PC-9 (cell line): ENCODE results near the gene PLEKHM2. TPM values are rescaled to one million over a fixed set of nuclear protein-coding genes. Genes with fewer than 3 reads are reported as not detected.

Source experiments
- BruUV-seq: library from RNA; stranded (reverse); fragments of 400-500 nt; replicated peaks from 2 replicates; lab custom pipeline; 2021; lab: Mats Ljungman, UMichigan
- CTCF ChIA-PET: fragments of 300-600 bp; sonication (Branson Sonifier 250); formaldehyde crosslinking; loops from one replicate; lab custom pipeline; 2022; ENCODE audit warnings: antibody characterized with exemption; lab: Charles Lee
- POLR2A ChIA-PET: fragments of 300-600 bp; sonication (Branson Sonifier 250); formaldehyde crosslinking; loops from one replicate; lab custom pipeline; 2022; ENCODE audit warnings: antibody characterized with exemption; ENCODE audit not compliant: unreplicated experiment; lab: Charles Lee
- DNase-seq, 2 experiments: peaks; one replicate each; pipeline versions ENCODE4 v3.0.0 to v3.0.0-alpha.2; 2015 to 2022; ENCODE audit warnings: mixed read lengths in 1 of 2
- H2AFZ ChIP-seq: fragments of 200-600 bp; sonication (generic); 2 replicates; pipeline ENCODE4 v1.8.1; 2017; ENCODE audit warnings: antibody characterized with exemption
- H3F3A ChIP-seq: fragments of 200-600 bp; sonication (generic); 2 replicates; pipeline ENCODE4 v1.8.1; 2017; ENCODE audit warnings: antibody characterized with exemption, mild to moderate bottlenecking, low read depth; ENCODE audit not compliant: insufficient read depth
- H3K27ac ChIP-seq: fragments of 200-600 bp; sonication (generic); 2 replicates; pipeline ENCODE4 v1.6.1; 2016; ENCODE audit warnings: mixed run types
- H3K27me3 ChIP-seq: fragments of 200-600 bp; sonication (generic); 2 replicates; pipeline ENCODE4 v1.6.1; 2016; ENCODE audit warnings: low read depth, mixed run types; ENCODE audit not compliant: insufficient read depth
- H3K36me3 ChIP-seq: fragments of 200-600 bp; sonication (generic); 2 replicates; pipeline ENCODE4 v1.6.1; 2016; ENCODE audit warnings: low read depth, mixed run types
- H3K4me1 ChIP-seq: fragments of 200-600 bp; sonication (generic); replicated peaks from 2 replicates; pipeline ENCODE4 v1.6.1; 2016; ENCODE audit warnings: mixed run types; ENCODE audit not compliant: insufficient read depth
- H3K4me2 ChIP-seq: fragments of 200-600 bp; sonication (generic); 2 replicates; pipeline ENCODE4 v1.6.1; 2017; ENCODE audit warnings: mixed run types
- H3K4me3 ChIP-seq: fragments of 200-600 bp; sonication (generic); 2 replicates; pipeline ENCODE4 v1.6.1; 2016; ENCODE audit warnings: mixed run types
- H3K79me2 ChIP-seq: fragments of 200-600 bp; sonication (generic); 2 replicates; pipeline ENCODE4 v1.6.1; 2017; ENCODE audit warnings: low read depth, mixed run types
- H3K9me2 ChIP-seq: fragments of 200-600 bp; sonication (generic); 2 replicates; pipeline ENCODE4 v1.8.1; 2017; ENCODE audit warnings: mild to moderate bottlenecking; ENCODE audit not compliant: insufficient read depth
- H3K9me3 ChIP-seq: fragments of 200-600 bp; sonication (generic); 2 replicates; pipeline ENCODE4 v1.8.1; 2016; ENCODE audit warnings: low read depth; ENCODE audit not compliant: insufficient read depth
- H4K20me1 ChIP-seq: fragments of 200-600 bp; sonication (generic); 2 replicates; pipeline ENCODE4 v1.8.1; 2017; ENCODE audit not compliant: insufficient read depth
- CTCF ChIP-seq: fragments of 200-600 bp; sonication (generic); conservative IDR thresholded peaks from 2 replicates; pipeline ENCODE4 v1.6.1; 2017; ENCODE audit warnings: mixed run types, antibody characterized with exemption, mild to moderate bottlenecking, moderate library complexity
- EZH2 ChIP-seq: fragments of 200-600 bp; sonication (generic); IDR thresholded peaks from 2 replicates; pipeline ENCODE4 v1.8.0; 2017; ENCODE audit warnings: antibody characterized with exemption, low read depth
- intact Hi-C: fragments of 100-400 bp; cut with micrococcal nuclease; formaldehyde crosslinking; loops from one replicate; pipeline ENCODE4 v1.10.0; 2022; ENCODE audit not compliant: unreplicated experiment
- total RNA-seq: library from RNA; stranded (reverse); gene quantifications from 2 replicates; pipeline ENCODE4 v1.2.3, GENCODE V29; 2021

PLEKHM2 gene
- total RNA-seq, 1 experiment from 2014 or later = 45.9 TPM

- H3K9me2 ChIP-seq = no peaks in the 10 kb centered on the region
- H2AFZ ChIP-seq = no peak overlapping the region
- H3K27me3 ChIP-seq = no peaks in the 10 kb centered on the region
- no peaks in the 10 kb centered on the region for H3K36me3 ChIP-seq
- intact Hi-C loops = no loop called here
- TF ChIP-seq CTCF (no peak), EZH2 (no peak)
- H3K79me2 ChIP-seq = no peaks in the 10 kb centered on the region
- ChIA-PET POLR2A (no interaction called here), CTCF (no interaction called here)
- H3K9me3 ChIP-seq = no peaks in the 10 kb centered on the region
- no peak overlapping the region for H3K4me3 ChIP-seq
- no peak overlapping the region for H3K27ac ChIP-seq
- H3F3A ChIP-seq = no peaks in the 10 kb centered on the region
- H3K4me1 ChIP-seq = no peaks in the 10 kb centered on the region
- no peak for DNase-seq
- no peak overlapping the region for H3K4me2 ChIP-seq
- BruUV-seq = no TSS peak
- H4K20me1 ChIP-seq = no peaks in the 10 kb centered on the region
These were observed 46.3 kb downstream of the PLEKHM2 start for GRCh38 chr1:15730423-15730822.

- no peaks in the 10 kb centered on the region for H3K79me2 ChIP-seq
- no peaks in the 10 kb centered on the region for H4K20me1 ChIP-seq
- ChIA-PET CTCF (no interaction called here), POLR2A (no interaction called here)
- H3K9me2 ChIP-seq = no peaks in the 10 kb centered on the region
- intact Hi-C loops = no loop called here
- BruUV-seq = no TSS peak
- no peak overlapping the region for H3K4me2 ChIP-seq
- no peaks in the 10 kb centered on the region for H3K27me3 ChIP-seq
- H3K4me3 ChIP-seq = no peak overlapping the region
- no peak for DNase-seq
- TF ChIP-seq EZH2 (no peak), CTCF (no peak)
- H3K9me3 ChIP-seq = no peaks in the 10 kb centered on the region
- no peak overlapping the region for H2AFZ ChIP-seq
- H3K36me3 ChIP-seq = no peaks in the 10 kb centered on the region
- no peak overlapping the region for H3K27ac ChIP-seq
- no peaks in the 10 kb centered on the region for H3F3A ChIP-seq
- H3K4me1 ChIP-seq = no peaks in the 10 kb centered on the region
These were observed 46.8 kb downstream of the PLEKHM2 start for GRCh38 chr1:15730936-15731335.

DNA sequence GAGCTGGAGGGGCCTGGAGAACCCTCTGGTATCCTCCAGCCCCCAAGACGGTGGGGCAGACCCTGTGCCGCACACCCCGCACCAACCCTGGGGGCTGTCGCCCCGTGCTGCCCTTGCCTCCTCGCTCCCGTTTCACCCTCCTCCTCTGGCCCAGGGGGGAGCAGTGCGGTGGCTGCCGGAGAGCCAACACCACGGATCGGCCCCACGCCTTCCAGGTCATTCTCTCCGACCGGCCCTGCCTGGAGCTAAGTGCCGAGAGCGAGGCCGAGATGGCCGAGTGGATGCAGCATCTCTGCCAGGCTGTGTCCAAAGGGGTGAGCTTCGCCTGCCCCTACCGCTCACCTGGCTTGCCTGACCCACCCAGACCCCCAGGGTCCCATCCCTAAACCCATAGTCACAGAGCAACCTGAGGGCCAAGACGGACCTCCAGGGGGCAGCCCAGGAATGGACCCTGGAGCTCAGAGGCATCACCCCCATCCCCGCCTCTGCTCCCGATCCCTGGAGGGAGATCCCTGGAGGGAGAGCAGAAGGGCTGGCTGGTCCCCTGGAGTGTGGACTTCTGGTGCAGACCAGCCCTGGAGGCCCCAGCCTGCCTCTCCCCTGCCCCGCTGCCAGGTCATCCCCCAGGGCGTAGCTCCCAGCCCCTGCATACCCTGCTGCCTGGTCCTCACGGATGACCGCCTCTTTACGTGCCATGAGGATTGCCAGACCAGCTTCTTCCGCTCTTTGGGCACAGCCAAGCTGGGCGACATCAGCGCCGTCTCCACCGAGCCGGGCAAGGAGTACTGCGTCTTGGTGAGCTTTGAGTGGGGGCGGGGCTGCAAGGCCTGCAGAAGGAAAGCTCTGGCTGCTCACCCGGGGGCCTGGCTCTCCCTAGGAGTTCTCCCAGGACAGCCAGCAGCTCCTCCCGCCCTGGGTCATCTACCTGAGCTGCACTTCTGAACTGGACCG, 47.9 kb downstream of the PLEKHM2 start:
- Histone ChIP-seq H3K9me2 (no peaks in the 10 kb centered on the region), H3K4me1 (no peaks in the 10 kb centered on the region), H3K9me3 (no peaks in the 10 kb centered on the region), H4K20me1 (no peaks in the 10 kb centered on the region), H2AFZ (no peak overlapping the region), H3K36me3 (no peaks in the 10 kb centered on the region), H3K4me2 (no peak overlapping the region), H3K27ac (no peak overlapping the region), H3K79me2 (no peaks in the 10 kb centered on the region), H3K4me3 (no peak overlapping the region), H3F3A (no peaks in the 10 kb centered on the region), H3K27me3 (no peaks in the 10 kb centered on the region)
- POLR2A ChIA-PET = no interaction called here
- DNase-seq = no peak
- no TSS peak for BruUV-seq
- CTCF ChIA-PET = interaction anchor here (1.0 kb wide), 1 partner anchor 76 kb away, joined by 3 read pairs; no protein-coding TSS in a partner anchor
- TF ChIP-seq CTCF (no peak), EZH2 (no peak)
- intact Hi-C loops = no loop called here
